ENCODE data around the gene SLC13A4. TPM values are rescaled to one million over a fixed set of nuclear protein-coding genes. Genes with fewer than 3 reads are reported as not detected.
"Not testable (repeated sequence)": the region's sequence is repeated elsewhere in the genome, so short reads cannot be mapped to it uniquely, and the experiment has no call there.

SLC13A4 gene
- total RNA-seq, 2 donors from 2014 or later = not detected

DNA sequence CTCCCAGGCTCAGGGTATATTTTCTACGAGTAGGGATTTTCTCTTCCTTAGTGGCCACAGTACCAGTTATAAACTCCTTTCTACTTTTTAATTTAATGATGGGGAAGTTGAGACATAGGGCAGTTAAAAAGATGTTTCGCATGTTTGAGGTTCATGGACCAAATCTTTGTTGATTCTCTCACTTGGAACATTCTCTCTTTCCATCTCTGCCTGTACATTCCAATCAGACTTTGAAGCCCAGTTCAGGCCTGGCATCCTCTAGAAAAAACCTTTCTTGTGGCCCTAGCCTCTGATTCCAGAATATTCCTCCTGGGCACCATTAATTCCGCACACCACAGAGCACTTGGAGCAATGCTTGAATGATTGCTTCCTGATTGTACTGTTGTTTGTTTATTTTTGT, 18.5 kb downstream of the SLC13A4 start:
- Mint-ChIP-seq H3K4me3 (no peak overlapping the region), H3K27ac (no peak overlapping the region), H3K36me3 (ENCODE audit: insufficient read depth in 2 of 2) (no peaks in the 10 kb centered on the region), H3K4me1 (ENCODE audit: low read depth) (no peaks in the 10 kb centered on the region), H3K9me3 (no peaks in the 10 kb centered on the region), H3K27me3 (ENCODE audit: low read depth) (no peaks in the 10 kb centered on the region)
- no peak for DNase-seq
- no peak for ATAC-seq (replicated peaks in 1 of 2)

DNA sequence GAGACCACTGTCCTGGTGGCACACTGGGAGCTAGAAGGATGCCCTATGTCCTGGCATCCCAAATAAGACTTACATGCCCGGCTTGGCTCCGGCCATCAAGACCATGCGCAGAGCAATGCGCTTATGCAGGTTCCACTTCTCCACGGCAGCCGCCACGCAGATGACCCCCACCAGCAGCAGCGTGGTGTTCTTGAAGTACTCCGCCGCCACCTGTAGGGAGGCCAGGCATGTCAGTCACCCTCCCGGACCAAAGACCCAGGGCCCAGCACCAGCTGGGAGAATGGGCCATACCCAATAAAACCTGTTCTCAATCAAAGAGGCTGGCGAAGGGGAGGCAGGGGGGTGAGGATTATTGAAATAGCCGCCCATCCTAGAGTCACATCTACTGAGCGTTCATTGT, 19.9 kb downstream of the SLC13A4 start:
- no peaks in the 10 kb centered on the region for H3K4me1 Mint-ChIP-seq (ENCODE audit: low read depth)
- H3K36me3 Mint-ChIP-seq (ENCODE audit: insufficient read depth in 2 of 2) = no peaks in the 10 kb centered on the region
- no peak for ATAC-seq (replicated peaks in 1 of 2)
- H3K27me3 Mint-ChIP-seq (ENCODE audit: low read depth) = no peaks in the 10 kb centered on the region
- no peak for DNase-seq
- H3K9me3 Mint-ChIP-seq = no peaks in the 10 kb centered on the region
- H3K4me3 Mint-ChIP-seq = no peak overlapping the region
- H3K27ac Mint-ChIP-seq = no peak overlapping the region

DNA sequence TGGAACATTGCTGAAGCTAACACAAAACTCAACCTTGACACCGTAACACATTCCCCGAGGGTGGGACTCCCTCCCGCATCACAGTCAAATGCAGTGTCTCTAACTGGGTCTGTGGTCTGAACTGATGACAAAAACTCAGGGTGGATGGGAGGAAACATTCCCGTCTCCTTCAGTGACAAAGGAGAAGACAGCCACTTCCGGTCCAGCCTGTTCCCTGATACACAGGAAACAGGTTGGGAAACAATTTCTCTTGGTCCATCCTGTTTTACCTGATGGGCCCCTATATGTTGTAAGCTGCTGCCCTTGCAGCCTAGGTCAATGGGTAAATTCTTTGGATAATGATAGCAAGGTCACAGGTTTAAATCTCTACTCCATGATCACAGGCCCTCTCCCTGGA, 20.4 kb downstream of the SLC13A4 start:
- H3K4me3 Mint-ChIP-seq = no peak overlapping the region
- H3K36me3 Mint-ChIP-seq (ENCODE audit: insufficient read depth in 2 of 2) = no peaks in the 10 kb centered on the region
- no peaks in the 10 kb centered on the region for H3K27me3 Mint-ChIP-seq (ENCODE audit: low read depth)
- no peak for DNase-seq
- no peak for ATAC-seq (replicated peaks in 1 of 2)
- H3K4me1 Mint-ChIP-seq (ENCODE audit: low read depth) = no peaks in the 10 kb centered on the region
- H3K27ac Mint-ChIP-seq = no peak overlapping the region
- no peaks in the 10 kb centered on the region for H3K9me3 Mint-ChIP-seq

- no peaks in the 10 kb centered on the region for H3K27me3 Mint-ChIP-seq (ENCODE audit: low read depth)
- no peak for ATAC-seq (replicated peaks in 1 of 2)
- H3K9me3 Mint-ChIP-seq = no peaks in the 10 kb centered on the region
Observed at GRCh38 chr7:135706858-135707569, 21.0 kb downstream of the SLC13A4 start.

DNA sequence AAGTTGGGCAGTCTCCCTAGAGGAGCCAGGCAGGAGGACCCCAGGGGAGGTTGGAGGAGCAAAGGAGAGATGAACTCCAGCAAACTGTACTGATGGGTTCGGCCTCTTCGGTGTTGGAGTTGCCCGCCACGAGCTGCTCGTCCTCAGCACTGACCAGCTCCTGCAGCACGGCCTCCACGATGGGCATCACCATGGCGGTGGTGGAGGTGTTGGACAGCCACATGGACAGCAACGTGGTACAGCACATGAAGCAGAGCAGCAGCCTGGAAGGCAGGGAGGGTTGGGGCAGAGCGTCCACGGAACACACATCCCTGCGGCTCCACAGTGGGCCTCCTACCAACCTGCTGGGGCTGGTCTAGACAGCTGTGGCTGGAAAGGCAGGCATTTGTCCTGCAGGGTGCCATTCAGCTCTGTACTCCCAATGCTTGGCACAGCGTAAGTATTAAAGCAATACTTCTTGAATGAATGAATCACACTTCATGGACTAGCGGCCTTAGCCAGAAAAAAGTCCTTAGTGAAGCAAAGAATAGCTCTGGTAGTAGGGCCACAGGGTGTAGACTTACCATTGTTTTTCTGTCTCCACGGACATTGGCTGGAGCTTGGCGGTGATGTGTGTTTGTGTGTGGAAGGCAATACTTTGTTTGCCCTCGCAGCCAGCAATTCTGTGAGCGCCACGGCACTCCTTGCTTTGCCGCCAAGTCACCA, 21.8 kb downstream of the SLC13A4 start:
- DNase-seq (no peak), ATAC-seq (replicated peaks in 1 of 2) (no peak)
- no peak overlapping the region for H3K4me3 Mint-ChIP-seq
- H3K27me3 Mint-ChIP-seq (ENCODE audit: low read depth) = no peaks in the 10 kb centered on the region
- no peaks in the 10 kb centered on the region for H3K9me3 Mint-ChIP-seq
- no peak overlapping the region for H3K27ac Mint-ChIP-seq
- H3K4me1 Mint-ChIP-seq (ENCODE audit: low read depth) = no peaks in the 10 kb centered on the region
- no peaks in the 10 kb centered on the region for H3K36me3 Mint-ChIP-seq (ENCODE audit: insufficient read depth in 2 of 2)

More at GRCh38 chr7:135706858-135707569, 21.0 kb downstream of the SLC13A4 start:
- Mint-ChIP-seq H3K27ac (no peak overlapping the region), H3K4me1 (ENCODE audit: low read depth) (no peaks in the 10 kb centered on the region), H3K4me3 (no peak overlapping the region), H3K36me3 (ENCODE audit: insufficient read depth in 2 of 2) (no peaks in the 10 kb centered on the region)
- DNase-seq = no peak

DNA sequence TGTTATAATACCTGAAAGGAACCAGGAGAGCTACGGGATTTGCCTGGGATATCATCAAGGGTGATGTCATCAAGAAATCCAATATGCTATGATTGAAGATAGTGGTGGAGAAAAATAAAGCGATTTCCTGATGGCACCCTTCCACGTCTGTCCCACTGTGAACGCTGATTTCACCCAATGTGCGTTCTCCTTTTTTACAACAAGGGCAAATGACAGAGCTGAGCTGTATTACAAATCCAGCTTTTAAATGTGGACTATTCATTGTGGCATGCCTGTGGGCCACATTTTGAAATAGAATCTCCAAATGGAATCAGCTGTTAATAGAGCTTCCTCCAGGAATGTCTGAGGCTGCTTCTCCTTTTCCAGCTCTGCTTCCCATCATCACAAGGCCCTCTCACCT, 23.3 kb downstream of the SLC13A4 start:
- H3K9me3 Mint-ChIP-seq = no peaks in the 10 kb centered on the region
- no peaks in the 10 kb centered on the region for H3K4me1 Mint-ChIP-seq (ENCODE audit: low read depth)

GRCh38 chr7:135704074-135704473, 23.9 kb downstream of the SLC13A4 start:
- no peaks in the 10 kb centered on the region for H3K36me3 Mint-ChIP-seq (ENCODE audit: insufficient read depth in 2 of 2)
- DNase-seq (peak in 1 of 2 donors; percentile 11), ATAC-seq (replicated peaks in 1 of 2) (no peak)
- H3K4me1 Mint-ChIP-seq (ENCODE audit: low read depth) = no peaks in the 10 kb centered on the region
- H3K27me3 Mint-ChIP-seq (ENCODE audit: low read depth) = no peaks in the 10 kb centered on the region
- no peak overlapping the region for H3K4me3 Mint-ChIP-seq
- H3K9me3 Mint-ChIP-seq = no peaks in the 10 kb centered on the region
- no peak overlapping the region for H3K27ac Mint-ChIP-seq

More for the DNA sequence above, 23.3 kb downstream of the SLC13A4 start:
- DNase-seq (no peak), ATAC-seq (replicated peaks in 1 of 2) (no peak)
- Mint-ChIP-seq H3K27me3 (ENCODE audit: low read depth) (no peaks in the 10 kb centered on the region), H3K4me3 (no peak overlapping the region), H3K36me3 (ENCODE audit: insufficient read depth in 2 of 2) (no peaks in the 10 kb centered on the region), H3K27ac (no peak overlapping the region)

- ATAC-seq (replicated peaks in 1 of 2) (no peak), DNase-seq (no peak)
- H3K4me1 Mint-ChIP-seq (ENCODE audit: low read depth) = no peaks in the 10 kb centered on the region
- no peak overlapping the region for H3K4me3 Mint-ChIP-seq
- H3K9me3 Mint-ChIP-seq = no peaks in the 10 kb centered on the region
- H3K27me3 Mint-ChIP-seq (ENCODE audit: low read depth) = no peaks in the 10 kb centered on the region
- no peak overlapping the region for H3K27ac Mint-ChIP-seq
- H3K36me3 Mint-ChIP-seq (ENCODE audit: insufficient read depth in 2 of 2) = no peaks in the 10 kb centered on the region
Observed at GRCh38 chr7:135697276-135698049, 30.5 kb downstream of the SLC13A4 start.

DNA sequence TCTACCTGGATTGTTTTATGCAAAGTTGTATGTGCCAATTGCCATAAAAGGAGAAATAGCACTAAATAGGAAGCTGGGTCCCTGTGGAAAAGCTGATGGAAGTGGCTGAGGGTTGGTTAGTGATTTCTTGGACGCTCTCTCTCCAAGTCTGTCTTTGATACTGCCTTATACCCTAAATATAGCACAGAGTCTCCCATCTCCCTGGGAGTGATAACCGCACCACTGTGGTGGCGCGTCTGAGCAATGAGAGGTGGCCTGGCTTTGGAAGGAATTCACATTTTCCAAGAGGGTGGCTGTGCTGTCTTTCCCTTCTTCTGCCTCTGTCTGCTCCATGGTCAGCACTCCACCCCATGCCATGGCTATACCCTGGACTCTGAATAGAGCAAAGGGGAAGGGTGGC, 34.4 kb downstream of the SLC13A4 start:
- H3K36me3 Mint-ChIP-seq (ENCODE audit: insufficient read depth in 2 of 2) = no peaks in the 10 kb centered on the region
- no peaks in the 10 kb centered on the region for H3K27me3 Mint-ChIP-seq (ENCODE audit: low read depth)
- H3K9me3 Mint-ChIP-seq = no peaks in the 10 kb centered on the region
- DNase-seq (no peak), ATAC-seq (replicated peaks in 1 of 2) (no peak)
- H3K4me1 Mint-ChIP-seq (ENCODE audit: low read depth) = no peaks in the 10 kb centered on the region
- no peak overlapping the region for H3K4me3 Mint-ChIP-seq
- H3K27ac Mint-ChIP-seq = no peak overlapping the region

GRCh38 chr7:135692606-135693005, 35.4 kb downstream of the SLC13A4 start:
- not testable (repeated sequence) for H3K36me3 Mint-ChIP-seq (ENCODE audit: insufficient read depth in 2 of 2); H3K4me1 Mint-ChIP-seq (ENCODE audit: low read depth); H3K27me3 Mint-ChIP-seq (ENCODE audit: low read depth); H3K9me3 Mint-ChIP-seq; ATAC-seq (replicated peaks in 1 of 2); H3K4me3 Mint-ChIP-seq; H3K27ac Mint-ChIP-seq; DNase-seq

GRCh38 chr7:135692055-135692454, 35.9 kb downstream of the SLC13A4 start:
- DNase-seq = no peak
- Mint-ChIP-seq H3K4me1 (ENCODE audit: low read depth) (no peaks in the 10 kb centered on the region), H3K36me3 (ENCODE audit: insufficient read depth in 2 of 2) (no peaks in the 10 kb centered on the region), H3K4me3 (no peak overlapping the region), H3K9me3 (no peaks in the 10 kb centered on the region), H3K27ac (no peak overlapping the region), H3K27me3 (ENCODE audit: low read depth) (no peaks in the 10 kb centered on the region)
- ATAC-seq (replicated peaks in 1 of 2) = no peak

GRCh38 chr7:135690566-135690965, 37.4 kb downstream of the SLC13A4 start:
- H3K4me1 Mint-ChIP-seq (ENCODE audit: low read depth) = no peaks in the 10 kb centered on the region
- no peak overlapping the region for H3K27ac Mint-ChIP-seq
- H3K27me3 Mint-ChIP-seq (ENCODE audit: low read depth) = no peaks in the 10 kb centered on the region
- no peak overlapping the region for H3K4me3 Mint-ChIP-seq
- no peak for DNase-seq
- no peak for ATAC-seq (replicated peaks in 1 of 2)
- no peaks in the 10 kb centered on the region for H3K9me3 Mint-ChIP-seq
- H3K36me3 Mint-ChIP-seq (ENCODE audit: insufficient read depth in 2 of 2) = no peaks in the 10 kb centered on the region

- H3K27me3 Mint-ChIP-seq (ENCODE audit: low read depth) = no peaks in the 10 kb centered on the region
- H3K27ac Mint-ChIP-seq = no peak overlapping the region
- no peaks in the 10 kb centered on the region for H3K36me3 Mint-ChIP-seq (ENCODE audit: insufficient read depth in 2 of 2)
- no peaks in the 10 kb centered on the region for H3K4me1 Mint-ChIP-seq (ENCODE audit: low read depth)
- ATAC-seq (replicated peaks in 1 of 2) (no peak), DNase-seq (no peak)
- H3K4me3 Mint-ChIP-seq = no peak overlapping the region
- no peaks in the 10 kb centered on the region for H3K9me3 Mint-ChIP-seq
Observed at GRCh38 chr7:135687466-135687865, 40.5 kb downstream of the SLC13A4 start.

Data from activated T-cell treated with anti-CD3 and anti-CD28 coated beads, Interleukin-2, amount 50 U/mL, for 72 hours (primary cell).